Stimulated activated CD8-positive, alpha-beta memory T cell treated with anti-CD3 and anti-CD28 coated beads, Interleukin-2, amount 100 ng/mL, for 48 hours (primary cell): Measurements from ENCODE around the gene SIL1.
"Not testable (repeated sequence)": the region's sequence is repeated elsewhere in the genome, so short reads cannot be mapped to it uniquely, and the experiment has no call there.

Experiments used
- DNase-seq, 2 donors: peaks; one replicate each; pipeline ENCODE4 v3.0.0-alpha.2; 2020; ENCODE audit warnings: low read depth in 2 of 2

SIL1 gene

DNA sequence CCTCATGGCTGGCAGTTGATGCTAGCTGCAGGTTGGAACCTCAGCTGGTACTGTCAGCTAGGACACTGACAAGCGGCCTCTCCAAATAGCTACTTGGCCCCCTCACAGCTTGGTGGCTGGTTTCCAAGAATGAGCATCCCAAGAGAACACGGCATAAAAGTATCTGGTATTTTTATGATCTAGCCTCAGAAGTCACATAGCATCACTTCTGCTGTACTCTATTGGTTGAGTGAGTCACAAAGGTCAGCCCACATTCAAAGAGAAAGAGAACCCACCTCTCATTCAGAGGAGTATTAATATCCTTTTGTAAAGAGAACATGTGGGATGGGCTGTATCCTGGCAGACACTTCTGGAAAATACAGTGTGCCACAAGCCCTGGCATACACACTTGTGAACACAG lies 6.0 kb upstream of the SIL1 start:
- DNase-seq: no peak

DNA sequence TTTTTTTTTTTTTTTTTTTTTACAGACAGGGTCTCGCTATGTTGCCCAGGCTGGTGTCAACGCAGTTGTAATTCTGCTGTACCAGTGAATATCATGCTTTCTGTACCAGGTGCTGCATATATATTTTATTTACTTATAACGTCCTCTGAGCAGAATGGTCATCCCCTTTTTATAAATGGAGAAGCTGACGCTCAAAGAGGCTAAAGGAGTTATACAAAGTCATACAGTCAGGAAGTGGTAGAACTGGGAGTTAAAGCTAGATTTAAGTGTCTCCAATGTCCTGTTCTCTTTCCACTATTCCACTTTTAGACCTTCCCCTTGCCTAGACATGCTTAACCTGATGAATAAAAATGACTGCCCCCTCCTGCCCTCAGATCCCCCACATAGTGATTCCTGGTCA lies 1.2 kb upstream of the SIL1 start:
- no peak for DNase-seq

DNA sequence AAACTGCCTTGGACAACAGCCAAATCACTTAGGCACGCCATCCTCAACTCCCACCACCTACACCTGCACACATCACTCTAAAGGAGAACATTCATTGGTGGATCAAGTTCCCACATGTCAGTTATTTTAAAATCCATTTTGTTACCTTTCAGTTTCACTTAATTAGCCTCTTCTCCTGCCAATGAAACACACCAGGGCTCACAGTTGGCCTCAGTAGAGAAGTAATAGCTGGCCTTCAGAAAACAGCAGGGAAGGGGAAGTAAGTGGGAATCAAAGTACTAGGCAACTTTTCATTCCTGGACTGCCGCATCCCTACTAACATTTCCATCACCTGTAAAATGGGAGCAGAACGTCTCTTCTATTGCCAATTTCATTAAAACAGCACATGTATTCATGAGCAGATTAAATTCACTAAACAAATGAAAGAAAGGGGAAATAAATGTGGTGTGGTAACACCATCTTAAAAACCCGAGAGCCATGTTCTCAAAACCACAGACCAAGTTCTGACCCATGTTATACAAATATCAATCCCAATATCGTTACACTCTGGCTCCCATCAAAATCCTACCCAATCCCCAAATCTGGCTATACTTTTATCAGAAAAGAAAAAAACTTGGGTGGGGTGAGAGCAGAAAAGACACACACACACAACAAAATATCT lies 1.7 kb downstream of the SIL1 start:
- no peak for DNase-seq

DNA sequence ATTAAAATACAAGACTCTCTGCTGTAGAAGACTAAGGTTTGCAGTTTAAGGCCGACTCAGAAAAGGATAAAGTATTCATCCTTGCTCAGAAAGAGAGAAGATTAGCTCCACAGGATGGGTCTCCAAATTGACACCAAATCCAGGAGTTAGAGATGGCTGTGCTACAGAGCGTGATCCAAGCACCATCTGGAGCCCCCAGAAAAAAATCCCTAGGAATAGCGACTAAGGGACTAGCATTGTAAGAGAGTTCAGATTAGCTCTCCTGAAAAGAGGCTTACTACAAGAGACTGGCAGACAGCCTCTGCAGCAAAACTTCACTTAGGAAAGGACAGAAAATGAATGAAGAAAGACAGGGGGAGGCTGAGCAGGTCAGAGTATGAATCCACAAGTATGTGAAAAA lies 3.7 kb downstream of the SIL1 start:
- no peak for DNase-seq

DNA sequence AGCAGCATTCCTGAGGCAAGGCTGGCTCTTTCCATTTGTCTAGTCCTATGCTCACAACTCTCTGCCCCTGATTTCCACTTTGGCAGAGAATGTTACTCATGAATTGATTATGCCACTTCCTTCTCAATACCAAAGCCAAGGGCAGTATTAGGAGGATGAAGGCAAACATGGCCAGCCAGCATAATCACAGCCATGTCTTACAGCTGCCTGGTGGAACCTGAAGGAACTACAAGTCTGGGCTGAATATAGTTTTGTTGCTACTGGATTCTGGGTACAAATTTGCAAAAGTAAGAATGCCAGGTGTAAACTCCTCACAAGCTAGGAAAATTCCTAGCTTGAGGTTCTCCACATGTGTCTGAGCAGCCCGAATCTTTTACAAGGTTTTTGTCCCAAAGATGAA lies 4.2 kb downstream of the SIL1 start:
- DNase-seq: no peak

DNA sequence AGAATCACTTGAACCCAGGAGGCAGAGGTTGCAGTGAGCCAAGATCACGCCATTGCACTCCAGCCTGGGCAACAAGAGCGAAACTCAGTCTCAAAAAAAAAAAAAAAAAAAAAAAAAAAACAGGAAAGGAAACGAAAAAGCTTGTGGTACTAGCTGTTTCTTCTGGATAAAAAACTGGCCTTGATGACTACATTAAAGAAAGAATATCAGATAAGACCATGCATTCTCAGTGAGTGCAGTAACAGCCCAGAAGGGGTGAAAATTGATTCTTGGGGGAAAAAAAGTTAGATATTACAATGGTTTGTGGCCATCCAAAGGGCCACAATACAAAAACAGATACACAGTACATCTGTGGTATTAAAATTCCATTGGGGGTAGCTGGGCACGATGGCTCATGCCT lies 5.3 kb downstream of the SIL1 start:
- DNase-seq: not testable (repeated sequence)

DNA sequence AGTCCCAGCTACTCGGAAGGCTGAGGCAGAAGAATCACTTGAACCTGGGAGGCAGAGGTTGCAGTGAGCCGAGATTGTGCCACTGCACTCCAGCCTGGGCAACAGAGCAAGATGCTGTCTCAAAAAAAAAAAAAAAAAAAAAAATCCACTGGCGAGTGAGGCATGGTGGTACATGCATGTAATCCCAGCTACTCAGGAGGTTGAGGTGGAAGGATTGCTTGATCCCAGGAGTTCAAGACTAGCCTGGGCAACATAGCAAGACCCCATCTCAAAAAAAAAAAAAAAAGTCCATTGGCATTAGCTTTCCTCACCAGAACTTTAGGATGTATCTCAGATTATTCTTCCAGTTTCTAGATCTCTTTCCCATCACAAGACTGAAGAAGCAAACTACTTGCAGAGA lies 6.2 kb downstream of the SIL1 start:
- not testable (repeated sequence) for DNase-seq

DNA sequence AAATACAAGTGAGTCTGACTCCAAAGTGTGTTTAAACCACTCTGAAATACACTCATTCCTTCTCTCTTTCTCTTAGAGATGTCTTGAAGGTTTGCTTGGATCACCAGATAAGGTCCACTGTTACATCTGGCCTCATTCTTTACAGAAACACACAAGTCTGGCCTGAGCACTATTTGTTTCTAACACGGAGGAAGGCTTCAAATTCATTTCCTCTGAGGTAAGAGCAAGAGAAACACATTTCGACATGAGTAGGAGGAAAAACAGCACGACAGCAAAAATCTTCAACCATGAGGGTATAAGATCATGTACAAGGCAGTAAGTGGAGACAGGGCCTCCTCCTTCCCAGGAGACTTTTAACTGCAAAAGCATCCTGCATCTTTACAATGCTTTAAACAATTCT lies 8.0 kb downstream of the SIL1 start:
- no peak for DNase-seq

DNA sequence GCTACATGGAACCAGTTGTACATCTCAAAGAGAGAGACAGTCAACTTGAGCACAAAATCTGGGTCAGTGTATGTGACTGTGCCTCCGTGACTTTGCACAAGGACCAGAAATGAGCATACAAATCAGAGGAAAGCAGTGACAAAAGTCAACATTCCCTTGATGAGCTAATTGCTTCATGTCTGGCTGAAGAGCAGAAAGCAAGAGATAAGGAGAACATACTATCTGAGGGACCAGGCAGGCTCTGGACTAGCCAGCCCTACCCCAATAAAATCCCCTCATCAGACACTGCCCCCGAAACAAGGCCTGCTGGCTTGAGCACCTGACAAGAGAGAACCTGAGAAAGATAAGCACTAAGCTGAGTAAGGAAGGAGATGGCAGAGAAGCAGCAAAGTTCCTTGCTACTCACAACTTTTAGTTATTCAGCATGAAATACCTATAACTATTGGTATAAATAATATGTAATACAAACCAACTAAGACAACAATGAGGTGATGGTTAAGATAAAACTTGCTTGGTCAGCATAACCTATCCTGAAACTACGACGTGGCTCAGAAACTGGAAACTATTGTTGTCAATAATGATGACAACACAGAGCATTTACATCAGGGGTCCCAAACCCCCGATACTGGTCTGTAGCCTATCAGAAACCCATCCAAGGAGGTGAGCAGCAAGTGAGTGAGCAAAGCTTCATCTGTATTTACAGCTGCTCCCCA lies 9.5 kb downstream of the SIL1 start:
- no peak for DNase-seq

DNA sequence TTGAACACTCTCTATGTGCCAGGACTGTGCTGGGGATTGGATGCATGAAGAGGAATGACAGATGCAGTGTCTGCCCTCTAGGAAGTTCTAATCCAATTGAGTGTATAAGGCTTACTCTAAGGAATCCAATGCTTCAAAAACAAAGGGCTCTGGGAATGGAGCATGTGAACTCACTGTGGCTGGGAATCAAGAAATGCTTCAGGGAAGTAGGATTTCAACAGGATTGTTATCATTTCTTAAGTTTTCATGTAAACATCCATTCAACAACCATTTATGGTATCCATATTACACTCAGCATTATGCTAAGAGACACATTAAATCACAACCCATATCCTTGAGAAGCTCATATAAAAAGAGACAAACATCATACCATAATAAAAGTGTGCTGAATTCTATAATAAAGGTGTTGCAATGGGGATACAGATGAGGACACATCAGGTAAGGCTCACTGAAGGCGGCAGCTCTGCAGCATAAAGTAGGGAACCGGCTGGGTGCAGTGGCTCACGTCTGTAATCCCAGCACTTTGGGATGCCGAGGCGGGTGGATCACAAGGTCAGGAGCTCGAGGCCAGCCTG lies 11.3 kb downstream of the SIL1 start:
- DNase-seq: no peak

DNA sequence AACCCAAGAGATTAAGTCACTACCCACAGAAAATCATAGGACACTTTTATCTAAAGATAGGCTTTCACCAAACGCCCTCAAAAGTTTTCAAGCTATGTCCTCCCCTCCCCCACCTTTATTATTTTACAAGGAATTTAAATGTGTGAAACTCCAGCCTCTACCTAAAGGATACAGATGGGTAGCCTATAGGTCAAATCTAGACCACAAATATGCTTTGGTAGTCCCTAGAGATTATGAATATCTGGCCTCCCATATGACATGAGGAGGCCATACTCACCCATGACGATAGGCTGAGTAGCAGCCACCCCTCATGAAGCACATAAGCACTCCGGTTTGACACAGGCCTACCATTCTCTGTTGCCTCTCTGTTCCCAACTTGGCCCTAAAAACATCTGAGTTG lies 11.9 kb downstream of the SIL1 start:
- DNase-seq: no peak

DNA sequence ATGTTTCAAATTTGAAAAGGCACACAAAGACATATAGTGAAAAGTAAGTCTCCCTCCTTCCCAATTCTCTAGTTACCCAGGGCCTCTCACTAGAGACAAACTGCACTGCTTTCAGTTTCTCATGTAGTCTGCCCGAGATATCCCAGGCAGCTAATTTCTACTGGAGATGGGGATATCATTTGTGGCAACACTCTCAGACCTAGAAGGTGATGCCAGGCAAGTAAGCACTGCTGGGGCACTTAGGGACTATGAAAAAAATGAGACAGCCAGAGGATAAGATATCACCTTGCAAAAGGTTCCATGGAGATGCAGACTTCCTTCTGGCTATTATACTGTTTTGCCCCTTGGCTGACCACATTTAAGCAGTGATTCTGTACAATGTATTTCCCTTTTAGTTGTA lies 12.6 kb downstream of the SIL1 start:
- no peak for DNase-seq

DNA sequence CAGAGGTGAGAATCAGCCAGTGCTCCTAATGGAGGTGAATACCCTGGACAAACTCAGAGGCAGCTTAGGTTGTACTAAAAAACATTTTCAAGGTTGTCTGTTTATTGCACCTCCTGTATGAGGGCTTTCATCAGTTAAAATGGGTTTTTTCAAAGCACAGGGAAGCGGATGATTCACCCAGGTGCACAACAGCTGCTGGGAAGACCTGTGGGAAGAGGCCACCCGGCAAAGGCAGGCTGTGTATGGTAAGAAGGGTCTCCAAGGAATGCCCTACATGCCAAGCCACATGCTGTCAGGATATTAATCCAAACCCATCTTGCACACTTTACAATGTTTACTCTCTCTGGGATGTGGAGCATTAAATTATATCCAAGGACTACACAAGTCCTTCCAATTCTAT lies 14.7 kb downstream of the SIL1 start:
- no peak for DNase-seq

DNA sequence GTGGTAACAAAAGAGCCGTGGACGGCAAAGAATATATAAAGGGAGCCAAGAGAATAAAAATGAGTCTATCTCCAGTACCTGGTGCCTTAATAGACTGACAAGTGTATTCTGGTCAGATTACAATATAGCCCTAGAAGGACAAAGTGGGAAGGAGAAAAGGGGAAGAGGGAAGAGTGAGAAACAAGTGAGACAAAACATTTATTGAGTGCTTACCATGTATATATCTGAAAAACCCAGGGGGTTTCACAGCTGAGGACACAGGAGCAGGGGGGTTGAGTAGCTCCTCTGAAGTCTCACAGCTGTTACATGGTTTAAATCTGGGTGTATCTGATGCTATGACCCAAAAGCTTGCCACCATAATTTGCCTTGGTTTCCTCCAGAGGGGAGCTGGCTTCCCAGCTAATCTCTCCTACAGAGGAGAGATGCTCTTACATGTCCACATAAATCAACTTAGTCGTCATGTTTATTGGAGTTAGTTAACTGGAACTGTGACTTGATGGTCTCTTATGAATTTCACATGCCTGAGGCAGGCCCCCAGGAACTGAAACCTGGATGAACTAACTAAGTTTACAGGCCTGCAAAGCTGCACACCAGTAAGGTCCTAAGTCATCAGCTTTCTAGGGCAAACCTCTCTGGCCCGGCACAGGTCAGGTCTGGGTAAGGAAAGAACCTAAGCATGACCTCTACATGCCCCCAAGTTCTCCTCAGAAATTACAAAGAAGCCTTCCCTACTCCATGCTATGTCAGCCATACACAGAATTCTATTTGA lies 15.5 kb downstream of the SIL1 start:
- no peak for DNase-seq

DNA sequence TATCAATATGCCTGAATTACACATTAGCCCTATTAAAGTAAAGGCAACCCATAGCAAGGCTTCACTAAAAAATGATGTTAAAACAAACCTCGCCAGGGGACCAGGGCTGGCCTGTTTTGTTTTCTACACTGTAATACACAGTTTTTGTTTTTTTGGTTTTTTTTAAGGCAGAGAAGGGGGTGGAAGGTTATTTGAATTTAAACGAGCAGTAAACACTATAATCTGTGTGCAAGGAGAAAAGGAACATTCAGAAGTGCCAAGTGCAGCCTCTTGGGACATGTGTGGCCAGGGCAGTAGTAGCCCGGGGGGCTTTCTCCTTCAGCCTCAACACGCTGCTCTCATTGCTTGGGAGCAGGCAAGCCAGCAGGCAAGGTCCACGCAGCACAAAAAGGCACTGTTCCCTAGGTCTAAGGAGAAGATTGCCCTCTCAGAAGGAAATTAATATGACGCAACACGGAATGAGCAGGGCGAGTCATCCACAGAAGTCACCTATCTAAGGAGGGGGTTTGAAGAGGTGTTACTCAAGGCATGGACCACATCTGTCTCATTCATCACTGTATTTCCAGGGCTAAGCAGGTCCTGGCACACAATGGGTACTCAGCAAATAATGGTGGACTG lies 16.2 kb downstream of the SIL1 start:
- no peak for DNase-seq

DNA sequence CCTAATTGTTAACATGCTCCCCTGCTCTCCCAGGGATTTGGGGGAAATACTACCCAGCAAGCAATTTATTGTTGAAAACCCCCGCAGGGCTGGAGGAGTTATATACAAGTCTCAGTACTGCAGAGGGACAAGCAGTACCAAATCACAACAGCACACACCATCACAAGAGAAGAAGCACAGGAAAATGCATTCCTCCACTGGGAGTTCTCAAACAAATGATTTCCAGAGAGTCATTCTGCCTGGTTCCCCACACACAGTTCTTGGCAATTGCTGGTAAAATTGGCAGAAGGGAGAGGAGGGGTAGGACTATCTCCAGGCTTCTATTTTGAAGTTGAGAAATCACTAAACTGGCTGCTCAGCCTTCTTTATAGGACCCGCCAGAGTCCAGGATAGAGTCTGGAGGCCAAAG lies 16.8 kb downstream of the SIL1 start:
- no peak for DNase-seq

DNA sequence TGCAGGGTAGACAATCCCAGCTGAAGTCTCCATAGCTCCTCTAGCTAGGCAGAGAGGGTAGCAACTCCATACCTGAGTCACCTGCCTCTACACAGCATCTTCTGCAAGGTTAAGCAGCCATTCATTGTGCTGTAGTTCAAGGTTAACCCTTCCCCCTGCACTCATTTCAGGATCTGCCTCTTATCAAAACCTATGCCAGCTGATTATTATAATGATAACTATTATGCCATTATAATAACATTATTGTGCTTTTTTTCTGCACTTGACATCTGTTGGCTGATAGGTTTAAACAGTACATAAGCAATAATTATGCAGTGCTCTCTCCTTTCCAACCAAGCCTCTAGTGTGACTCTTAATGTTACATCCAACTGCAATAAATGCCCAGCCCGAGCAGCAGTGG lies 17.3 kb downstream of the SIL1 start:
- no peak for DNase-seq

DNA sequence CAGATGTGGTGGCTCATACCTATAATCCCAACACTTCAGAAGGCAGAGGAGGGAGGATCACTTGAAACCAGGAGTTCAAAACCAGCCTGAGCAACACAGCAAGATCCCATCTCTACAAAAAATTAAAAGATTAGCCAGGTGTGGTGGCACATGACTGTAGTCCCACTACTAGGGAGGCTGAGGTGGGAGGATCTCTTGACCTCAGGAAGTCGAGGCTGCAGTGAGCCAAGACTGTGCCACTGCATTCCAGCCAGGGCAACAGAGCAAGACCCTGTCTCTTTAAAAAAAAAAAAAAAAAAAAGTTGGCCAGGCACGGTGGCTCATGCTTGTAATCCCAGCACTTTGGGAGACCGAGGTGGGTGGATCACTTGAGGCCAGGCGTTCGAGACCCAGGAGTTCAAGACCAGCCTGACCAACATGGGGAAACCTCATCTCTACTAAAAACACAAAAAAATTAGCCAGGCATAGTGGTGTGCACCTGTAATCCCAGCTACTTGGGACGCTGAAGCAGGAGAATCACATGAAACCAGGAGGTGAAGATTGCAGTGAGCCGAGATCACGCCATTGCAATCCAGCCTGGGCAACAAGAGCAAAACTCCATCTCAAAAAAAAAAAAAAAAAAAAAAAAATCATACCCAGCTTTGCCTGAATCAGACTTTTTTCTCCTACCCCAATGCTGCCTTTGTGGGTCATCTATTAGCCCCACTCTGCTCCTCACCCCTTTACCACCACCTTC lies 18.2 kb downstream of the SIL1 start:
- not testable (repeated sequence) for DNase-seq

DNA sequence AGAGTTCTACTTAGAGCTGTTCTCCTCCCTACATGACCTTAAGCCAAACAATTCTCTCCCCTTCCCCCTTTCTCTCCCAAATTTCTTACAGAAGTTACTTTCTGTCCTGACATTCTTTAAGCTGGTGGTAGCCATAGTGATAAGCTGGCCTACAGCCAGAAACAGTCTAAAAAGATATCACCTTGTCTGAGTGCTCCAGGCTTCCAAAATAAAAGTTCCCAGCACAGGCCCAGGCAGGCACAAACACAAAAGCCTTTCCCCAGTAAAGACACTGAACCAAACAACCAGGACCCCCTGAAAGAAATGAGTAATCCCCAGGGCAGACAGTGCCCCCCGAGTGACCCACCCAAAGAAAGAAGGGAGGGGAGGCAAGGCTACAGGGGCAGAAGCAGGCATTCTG lies 19.2 kb downstream of the SIL1 start:
- no peak for DNase-seq

DNA sequence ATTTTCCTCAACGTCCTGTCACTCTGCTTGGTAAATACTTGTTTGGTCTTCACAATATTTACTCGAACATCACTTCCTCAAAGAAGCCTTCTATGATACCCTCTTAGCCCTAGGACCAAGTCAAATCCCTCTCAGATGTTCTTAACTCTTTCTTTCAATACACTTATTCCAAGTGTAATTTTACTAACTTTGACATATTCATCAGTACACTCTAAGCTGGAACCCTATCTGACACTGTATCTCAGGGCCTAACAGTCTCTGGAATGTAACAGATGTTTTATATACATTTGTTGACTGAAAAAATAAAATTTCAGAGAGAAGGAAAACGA lies 19.6 kb downstream of the SIL1 start:
- DNase-seq: no peak

DNA sequence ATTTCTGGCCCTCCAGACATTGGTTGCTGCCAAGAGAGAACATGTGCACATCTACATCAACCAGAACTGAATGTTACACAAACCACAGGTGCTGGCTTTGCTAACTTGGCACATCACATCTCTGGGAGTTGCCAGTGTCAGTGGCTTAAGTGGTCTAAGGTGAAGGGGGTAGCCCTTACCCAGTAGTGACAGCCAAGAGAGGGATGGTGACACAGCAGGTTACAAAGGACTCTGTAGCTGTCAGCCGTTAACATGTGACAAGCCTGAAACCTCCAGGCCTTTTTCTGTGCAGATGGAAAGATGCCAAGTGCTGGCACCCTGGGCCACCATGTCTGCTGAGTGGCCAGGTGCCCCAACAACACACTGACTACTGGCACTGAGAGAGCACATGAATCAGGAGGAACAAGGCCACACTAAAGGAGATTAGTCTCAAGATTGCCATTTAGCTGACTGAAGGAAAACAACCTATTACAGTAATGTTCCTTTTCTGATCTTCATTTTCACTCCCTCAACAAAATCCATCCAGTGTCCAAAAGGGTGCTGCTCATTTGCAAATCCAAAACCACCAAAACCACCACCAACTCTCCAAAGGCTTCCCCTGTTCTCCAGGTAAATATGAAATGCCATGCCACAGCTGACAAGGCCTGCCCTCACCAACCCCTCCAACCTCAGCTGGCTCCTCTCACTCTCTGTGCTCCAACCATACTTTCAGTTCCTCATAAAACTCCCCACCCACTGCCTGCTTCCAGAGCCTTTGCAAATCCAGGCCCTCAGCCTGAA lies 20.2 kb downstream of the SIL1 start:
- DNase-seq: no peak
